VCaP (cell line): ENCODE results near the gene FREM2.

Experiments used
- H3K27ac ChIP-seq: fragments of 450-650 bp; 2 replicates; pipeline ENCODE4 v1.5.1; 2017
- TF ChIP-seq, protein P1 (sequence below): fragments of 450-650 bp; conservative IDR thresholded peaks from 2 replicates; pipeline ENCODE4 v1.5.1; 2017; ENCODE audit warnings: mild to moderate bottlenecking, moderate library complexity

Gene FREM2

GRCh38 chr13:38657191-38657590 is 29.7 kb upstream of the FREM2 start:
- TF ChIP-seq, protein P1, sequence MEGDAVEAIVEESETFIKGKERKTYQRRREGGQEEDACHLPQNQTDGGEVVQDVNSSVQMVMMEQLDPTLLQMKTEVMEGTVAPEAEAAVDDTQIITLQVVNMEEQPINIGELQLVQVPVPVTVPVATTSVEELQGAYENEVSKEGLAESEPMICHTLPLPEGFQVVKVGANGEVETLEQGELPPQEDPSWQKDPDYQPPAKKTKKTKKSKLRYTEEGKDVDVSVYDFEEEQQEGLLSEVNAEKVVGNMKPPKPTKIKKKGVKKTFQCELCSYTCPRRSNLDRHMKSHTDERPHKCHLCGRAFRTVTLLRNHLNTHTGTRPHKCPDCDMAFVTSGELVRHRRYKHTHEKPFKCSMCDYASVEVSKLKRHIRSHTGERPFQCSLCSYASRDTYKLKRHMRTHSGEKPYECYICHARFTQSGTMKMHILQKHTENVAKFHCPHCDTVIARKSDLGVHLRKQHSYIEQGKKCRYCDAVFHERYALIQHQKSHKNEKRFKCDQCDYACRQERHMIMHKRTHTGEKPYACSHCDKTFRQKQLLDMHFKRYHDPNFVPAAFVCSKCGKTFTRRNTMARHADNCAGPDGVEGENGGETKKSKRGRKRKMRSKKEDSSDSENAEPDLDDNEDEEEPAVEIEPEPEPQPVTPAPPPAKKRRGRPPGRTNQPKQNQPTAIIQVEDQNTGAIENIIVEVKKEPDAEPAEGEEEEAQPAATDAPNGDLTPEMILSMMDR = no peak

DNA sequence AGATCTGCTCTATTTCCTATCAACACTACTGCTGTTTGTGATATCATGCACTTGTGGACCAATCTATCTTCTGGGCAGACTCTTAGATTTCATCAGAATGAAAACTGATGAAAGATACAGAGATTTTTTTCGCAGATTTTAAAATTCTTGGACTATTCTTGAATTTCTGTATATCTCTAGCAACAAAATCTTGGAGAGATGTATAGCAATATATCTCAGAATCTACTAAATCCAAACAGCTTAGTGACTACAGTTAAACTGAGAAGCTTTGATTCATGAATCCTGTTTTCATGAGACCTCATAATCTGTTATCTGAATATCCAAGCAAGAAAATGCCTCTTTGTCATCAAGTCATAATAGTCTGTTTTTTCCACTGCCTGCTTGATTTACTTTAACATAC is 28.0 kb upstream of the FREM2 start:
- H3K27ac ChIP-seq = no peak overlapping the region
- TF ChIP-seq, protein P1 = no peak

More at GRCh38 chr13:38657191-38657590, 29.7 kb upstream of the FREM2 start:
- H3K27ac ChIP-seq = no peak overlapping the region

GRCh38 chr13:38661010-38661675 is 25.7 kb upstream of the FREM2 start:
- TF ChIP-seq, protein P1 = no peak
- no peak overlapping the region for H3K27ac ChIP-seq

- H3K27ac ChIP-seq = no peak overlapping the region
- TF ChIP-seq, protein P1 = no peak
These were observed 24.5 kb upstream of the FREM2 start for GRCh38 chr13:38662362-38662761.

GRCh38 chr13:38664906-38665305 is 22.0 kb upstream of the FREM2 start:
- H3K27ac ChIP-seq = no peak overlapping the region
- TF ChIP-seq, protein P1 = no peak

- TF ChIP-seq, protein P1 = no peak
- no peak overlapping the region for H3K27ac ChIP-seq
These were observed 19.3 kb upstream of the FREM2 start for GRCh38 chr13:38667526-38668109.

DNA sequence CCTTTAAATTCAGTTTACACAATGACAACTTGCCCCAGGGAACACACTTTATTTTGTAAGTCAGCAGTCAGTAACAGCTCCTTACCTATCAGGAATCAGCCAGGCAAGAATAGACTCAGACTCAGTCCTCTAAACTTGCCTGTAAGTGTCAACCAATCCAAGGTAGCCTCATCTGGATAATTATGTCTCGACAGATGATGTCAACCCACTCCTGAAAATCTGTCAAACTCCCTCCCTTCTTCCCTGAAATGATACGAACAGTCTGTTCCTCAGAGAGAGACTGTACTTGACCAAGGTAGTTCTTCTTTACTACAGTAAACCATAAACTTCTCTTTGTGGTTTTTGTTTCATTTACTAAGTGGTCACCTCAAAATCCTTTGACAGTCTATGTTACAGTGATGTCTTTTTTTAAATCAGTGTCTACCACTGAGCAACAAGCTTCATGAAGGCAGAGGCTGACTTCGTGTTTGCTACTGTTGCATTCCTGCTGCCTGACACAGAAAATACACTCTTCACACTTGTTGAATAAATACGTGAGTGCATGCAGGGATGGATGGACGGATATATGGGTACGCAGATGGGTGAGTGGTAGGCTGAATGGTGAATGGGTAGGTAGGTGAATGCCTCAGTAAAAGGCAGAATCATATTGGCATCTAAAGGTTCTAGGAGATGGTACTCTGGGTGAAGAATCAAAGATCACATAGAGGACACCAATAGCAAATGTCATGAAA is 17.5 kb upstream of the FREM2 start:
- TF ChIP-seq, protein P1 = no peak
- no peak overlapping the region for H3K27ac ChIP-seq
